NCI-H128 (cell line): ENCODE data around the gene ARHGAP30.
"Not testable (repeated sequence)": the region's sequence is repeated elsewhere in the genome, so short reads cannot be mapped to it uniquely, and the experiment has no call there.

ENCODE experiments used
- DNase-seq: peaks from one replicate; lab custom pipeline; 2025; ENCODE audit not compliant: unreplicated experiment; lab: John Stamatoyannopoulos, UW

The ARHGAP30 gene

DNA sequence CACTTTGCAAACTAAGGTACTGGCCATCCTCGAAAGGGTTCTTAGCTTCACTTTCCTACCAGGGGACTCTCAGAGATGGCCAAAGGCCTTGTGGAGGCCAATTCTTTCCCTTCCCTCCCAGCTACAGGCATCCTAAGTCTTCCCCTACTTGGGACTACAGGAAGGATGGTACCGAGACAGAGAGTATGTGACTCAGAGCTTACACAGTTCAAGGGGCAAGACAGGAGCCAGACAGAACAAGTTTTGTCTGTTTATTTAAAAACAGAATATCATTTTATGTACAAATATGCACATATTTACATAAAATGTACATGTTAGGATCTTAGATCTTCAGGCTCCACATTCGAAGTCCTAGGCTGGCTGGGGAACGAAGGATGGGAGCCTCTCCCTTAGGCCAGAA lies 1.1 kb upstream of the ARHGAP30 start:
- DNase-seq: no peak

GRCh38 chr1:161069241-161069640 lies 450 bp downstream of the ARHGAP30 start:
- no peak for DNase-seq

DNA sequence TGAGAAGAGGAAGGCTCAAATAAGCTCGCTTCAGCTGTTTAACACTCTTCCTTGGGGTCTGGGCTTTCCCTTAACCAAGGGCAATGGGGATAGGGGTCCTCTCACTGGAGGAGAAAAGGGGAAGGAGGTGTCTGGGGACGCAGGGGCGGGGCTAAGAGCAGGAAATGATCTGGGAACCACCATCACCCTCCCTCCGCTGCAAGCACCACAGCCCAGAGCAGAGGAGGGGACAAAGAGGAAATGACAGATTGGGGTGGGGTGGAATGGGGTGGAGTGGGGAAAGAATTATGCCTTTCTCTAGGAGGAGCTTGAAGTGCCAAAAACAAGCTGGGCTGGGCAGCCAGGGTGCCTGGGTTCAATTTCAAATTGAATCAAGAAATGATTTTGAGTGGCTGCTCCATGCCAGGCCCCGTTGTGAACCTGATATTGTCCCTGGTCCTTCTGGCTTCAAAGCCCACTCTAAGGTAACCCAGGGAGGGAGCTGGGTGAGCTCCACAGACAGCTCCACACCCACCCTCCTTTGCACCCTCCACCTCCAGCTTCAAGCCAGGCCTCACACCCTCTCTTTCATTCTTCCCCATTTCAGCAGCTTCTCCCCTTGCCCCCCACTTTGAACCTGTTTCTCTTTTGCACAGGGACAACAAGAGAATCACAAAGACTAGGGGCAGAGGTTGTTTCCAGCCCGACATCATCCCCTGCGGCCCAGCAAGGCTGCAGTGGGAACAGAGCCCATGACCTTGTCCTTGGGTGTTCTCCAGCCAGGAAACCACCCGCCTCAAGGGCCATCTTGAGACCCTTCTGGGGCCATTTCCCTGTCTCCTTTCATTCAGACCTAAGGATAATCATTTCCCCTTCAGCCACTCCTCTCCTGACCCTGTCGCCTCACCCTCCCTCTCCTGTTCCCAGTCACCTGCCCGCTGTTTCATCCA lies 1.1 kb downstream of the ARHGAP30 start:
- no peak for DNase-seq

GRCh38 chr1:161066694-161067093 lies 3.0 kb downstream of the ARHGAP30 start:
- no peak for DNase-seq

GRCh38 chr1:161065681-161066080 lies 4.0 kb downstream of the ARHGAP30 start:
- not testable (repeated sequence) for DNase-seq

DNA sequence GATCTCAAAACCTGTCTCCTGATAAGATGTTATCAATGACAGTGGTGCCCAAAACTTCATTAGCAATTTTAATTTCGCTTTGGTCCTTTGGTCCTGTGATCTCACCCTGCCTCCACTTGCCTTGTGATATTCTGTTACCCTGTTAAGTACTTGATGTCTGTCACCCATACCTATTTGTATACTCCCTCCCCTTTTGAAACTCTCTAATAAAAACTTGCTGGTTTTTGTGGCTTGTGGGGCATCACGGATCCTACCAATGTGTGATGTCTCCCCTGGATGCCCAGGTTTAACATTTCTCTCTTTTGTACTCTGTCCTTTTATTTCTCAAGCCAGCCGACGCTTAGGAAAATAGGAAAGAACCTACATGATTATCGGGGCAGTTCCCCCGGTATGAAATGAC lies 5.8 kb downstream of the ARHGAP30 start:
- not testable (repeated sequence) for DNase-seq

DNA sequence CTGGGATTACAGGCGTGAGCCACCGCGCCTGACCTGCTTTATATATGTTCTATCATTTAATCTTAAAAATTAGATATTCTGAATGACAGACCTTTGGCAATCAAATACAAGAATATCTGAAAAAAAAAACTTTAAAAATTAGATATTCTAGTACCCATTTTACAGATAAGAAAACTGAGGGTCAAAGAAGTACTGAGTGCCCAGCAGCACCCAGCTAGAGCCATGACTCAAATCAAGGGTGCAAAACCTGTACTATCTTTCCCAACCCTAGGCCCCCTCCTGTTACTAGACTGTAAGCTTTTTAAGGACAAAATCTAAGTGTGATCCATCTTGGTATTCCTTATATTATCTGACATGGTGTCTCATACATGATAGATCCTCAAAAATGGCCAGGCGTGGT lies 8.3 kb downstream of the ARHGAP30 start:
- DNase-seq: no peak

DNA sequence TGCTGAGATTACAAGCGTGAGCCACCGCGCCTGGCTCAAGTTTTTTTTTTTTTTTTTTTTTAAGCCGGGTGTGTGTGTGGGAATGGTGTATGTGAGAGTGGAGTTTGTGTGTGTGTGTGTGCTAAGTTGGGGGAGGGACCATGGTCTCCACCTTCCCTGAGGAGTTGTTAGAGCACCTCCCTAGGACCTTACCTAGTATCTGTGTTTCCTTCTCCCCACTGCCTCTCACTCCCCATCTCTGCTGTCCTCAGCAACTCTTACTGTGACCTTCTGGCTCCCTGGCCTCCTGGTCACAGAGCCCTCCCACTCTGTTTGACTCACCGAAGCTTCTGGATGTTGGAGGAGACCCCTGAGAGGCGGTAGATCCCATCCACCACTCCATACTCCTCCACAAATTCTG lies 10.4 kb downstream of the ARHGAP30 start:
- no peak for DNase-seq

GRCh38 chr1:161054805-161055204 lies 14.9 kb downstream of the ARHGAP30 start:
- DNase-seq: no peak

DNA sequence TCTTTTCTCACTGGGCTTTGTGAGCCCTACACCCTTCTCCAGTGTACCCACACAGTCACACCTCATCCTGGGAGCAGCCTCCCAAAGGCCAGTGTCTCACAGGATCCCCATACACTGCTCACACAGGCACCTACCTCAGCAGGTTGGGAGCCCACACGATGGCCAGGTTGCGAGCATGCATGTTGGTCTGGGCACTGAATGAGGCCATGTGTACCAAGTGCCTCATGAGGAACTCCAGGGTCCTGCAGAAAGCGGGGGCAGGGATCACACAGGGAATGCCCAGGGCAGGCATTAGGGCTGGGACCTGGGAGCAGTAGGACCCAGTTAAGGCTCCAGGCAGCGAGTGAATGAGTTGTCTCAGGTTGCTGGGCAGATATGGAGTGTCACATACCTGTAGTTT lies 15.5 kb downstream of the ARHGAP30 start:
- DNase-seq: no peak

DNA sequence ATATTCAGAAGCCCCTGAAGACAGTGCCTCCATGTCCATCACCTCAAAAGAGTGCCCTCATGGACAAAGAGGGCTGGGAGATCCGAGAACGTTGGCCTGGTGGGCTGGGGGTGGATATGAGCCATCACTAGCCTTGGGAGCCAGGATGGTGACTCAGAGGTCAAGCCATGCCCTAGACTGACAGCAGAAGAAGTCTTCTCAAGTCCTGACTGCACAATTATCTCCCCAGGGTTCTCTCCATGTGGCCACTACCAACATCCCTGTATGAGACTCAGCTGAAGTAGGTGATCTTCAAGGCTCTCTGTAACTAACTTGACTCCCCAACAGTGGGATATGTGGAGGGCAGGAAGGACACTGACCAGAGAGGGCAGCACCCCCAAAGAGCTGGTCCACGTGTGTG lies 16.8 kb downstream of the ARHGAP30 start:
- DNase-seq: no peak

DNA sequence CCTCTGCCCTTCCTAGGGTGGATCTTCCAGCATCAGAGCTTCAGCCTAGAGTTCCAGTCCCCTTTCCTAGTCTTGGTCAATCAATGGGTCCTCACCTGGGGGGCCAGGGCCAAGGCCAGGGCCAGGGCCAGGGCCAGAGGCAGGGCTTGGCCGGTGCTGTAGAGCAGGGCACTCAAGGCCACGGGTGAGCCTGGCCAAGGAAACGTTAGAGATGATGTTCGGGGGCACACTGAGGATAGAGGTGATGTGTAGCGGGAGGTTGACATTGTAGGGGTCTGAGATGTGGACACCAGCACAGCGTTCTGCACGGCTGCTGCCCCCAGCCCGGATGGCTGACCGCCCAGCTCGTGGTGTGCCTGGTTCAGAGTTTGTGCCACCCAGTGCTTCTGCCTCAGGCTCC lies 18.5 kb downstream of the ARHGAP30 start:
- DNase-seq: no peak

DNA sequence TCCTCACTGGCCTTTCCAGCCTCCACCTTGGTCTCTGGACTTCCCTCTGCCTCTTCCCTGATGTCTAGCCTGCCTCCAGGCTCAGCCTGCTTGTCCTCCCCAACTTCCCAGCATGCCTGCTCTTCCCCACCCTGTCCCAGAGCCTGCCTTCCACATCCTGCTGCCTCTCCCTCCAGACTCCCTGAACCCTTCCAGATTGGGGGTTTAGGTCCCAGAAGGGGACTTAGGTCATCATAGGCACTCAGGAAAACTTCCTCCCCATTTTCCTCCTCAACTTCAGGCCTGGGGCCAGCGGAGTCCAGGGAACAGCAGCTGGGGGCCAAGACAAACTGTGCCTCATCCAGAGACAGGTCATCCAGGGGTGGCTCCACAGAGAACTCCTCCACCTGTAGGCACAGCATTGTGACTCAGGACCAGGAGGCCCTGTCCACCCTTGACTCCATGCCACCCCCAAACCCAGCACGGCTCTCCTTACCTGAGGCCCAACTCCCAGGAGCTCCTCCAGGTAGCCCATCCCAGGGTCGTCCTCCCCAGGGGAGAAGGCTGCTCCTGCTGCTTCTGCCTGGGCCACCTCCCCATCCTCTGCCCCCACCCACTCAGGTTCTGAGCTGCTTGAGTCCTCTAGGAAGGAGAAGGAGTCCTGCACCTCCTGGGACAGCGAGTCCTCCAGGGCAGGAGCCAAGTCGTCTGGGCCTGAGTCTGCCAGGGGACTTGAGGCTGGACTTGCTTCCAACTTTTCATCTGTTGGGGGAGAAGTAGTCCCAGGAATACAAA lies 20.6 kb downstream of the ARHGAP30 start:
- no peak for DNase-seq

- DNase-seq: no peak
Observed at GRCh38 chr1:161047436-161048420, 22.0 kb downstream of the ARHGAP30 start.

DNA sequence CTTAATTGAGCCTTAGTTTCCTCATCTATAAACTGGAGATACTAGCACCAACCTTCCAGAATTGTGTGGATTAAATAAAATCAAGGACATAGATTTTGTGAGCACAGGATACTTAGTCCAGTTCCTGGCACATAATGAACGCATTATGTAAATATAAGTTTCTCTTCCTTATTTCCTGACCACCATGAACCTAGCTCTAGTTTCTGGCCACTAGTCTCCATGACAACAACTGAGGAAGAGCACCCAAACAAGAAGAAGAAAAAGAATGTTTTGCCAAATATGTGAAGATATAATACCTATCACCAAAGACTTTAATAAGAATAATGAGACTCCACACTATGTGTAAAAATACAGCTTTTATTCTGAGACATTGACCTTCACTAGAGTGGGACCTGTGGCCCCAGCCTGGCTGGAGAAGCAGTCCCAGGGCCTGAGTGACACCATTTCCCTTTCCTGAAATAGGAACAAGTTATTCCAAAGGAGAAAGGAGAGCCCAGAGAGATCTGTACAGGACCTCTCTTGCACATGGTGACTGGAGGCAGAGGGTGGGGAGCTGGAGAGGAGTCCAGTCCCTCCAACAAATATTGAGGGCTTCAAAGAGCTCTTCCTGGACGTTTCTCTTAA lies 23.0 kb downstream of the ARHGAP30 start:
- DNase-seq: no peak

GRCh38 chr1:161045736-161046604 lies 23.7 kb downstream of the ARHGAP30 start, which contains the start of gene USF1:
Gene USF1, minus strand, starts transcription at chr1:161045977. Its CDS starts 2,702 bp downstream, at chr1:161043275.
- DNase-seq: peak; percentile 95

- peak; percentile 23 for DNase-seq
Observed at GRCh38 chr1:161044908-161045735, 24.6 kb downstream of the ARHGAP30 start.

- DNase-seq: no peak
Observed at GRCh38 chr1:161044535-161044907, 25.2 kb downstream of the ARHGAP30 start.

GRCh38 chr1:161039546-161039945 lies 30.1 kb downstream of the ARHGAP30 start:
- DNase-seq: no peak
